Skeletal muscle tissue (tissue), 4 donors: ENCODE measurements around the gene DYNC1LI2. TPM values are rescaled to one million over a fixed set of nuclear protein-coding genes. Genes with fewer than 3 reads are reported as not detected.

Source experiments
- H3K27ac ChIP-seq: one replicate; pipeline ENCODE4 v1.7.0; 2013; ENCODE audit warnings: mild to moderate bottlenecking, low read depth, low read length, inconsistent platforms
- H3K27me3 ChIP-seq, 3 donors: one replicate each; pipeline ENCODE4 v1.7.0; 2013; ENCODE audit warnings: low read length in 3 of 3; ENCODE audit not compliant: control insufficient read depth in 3 of 3, insufficient read depth in 3 of 3
- H3K36me3 ChIP-seq, 3 donors: one replicate each; pipeline ENCODE4 v1.7.0; 2013; ENCODE audit warnings: low read length in 3 of 3; ENCODE audit not compliant: control insufficient read depth in 3 of 3, insufficient read depth in 3 of 3
- H3K4me1 ChIP-seq, 3 donors: one replicate each; pipeline ENCODE4 v1.7.0; 2013; ENCODE audit warnings: low read length in 3 of 3, mild to moderate bottlenecking in 3 of 3; ENCODE audit not compliant: control insufficient read depth in 3 of 3, insufficient read depth in 3 of 3
- H3K4me3 ChIP-seq, 3 donors: one replicate each; pipeline ENCODE4 v1.7.0; 2013; ENCODE audit warnings: low read length in 3 of 3
- H3K9ac ChIP-seq, 3 donors: one replicate each; pipeline ENCODE4 v1.7.0; 2013; ENCODE audit warnings: low read length in 3 of 3, mild to moderate bottlenecking in 3 of 3, moderate library complexity in 2 of 3, low read depth in 1 of 3
- H3K9me3 ChIP-seq, 3 donors: one replicate each; pipeline ENCODE4 v1.7.0; 2013; ENCODE audit warnings: low read length in 3 of 3; ENCODE audit not compliant: control insufficient read depth in 3 of 3
- total RNA-seq: library from RNA; depleted of rRNA; stranded (reverse); fragments of >200 nt; gene quantifications from one replicate; pipeline ENCODE4 v1.2.3, GENCODE V29; 2014
- donor health status: Osteomylitis.

Gene DYNC1LI2
- total RNA-seq, 1 donor from 2014 or later, result 70.5 TPM

GRCh38 chr16:66676599-66676998 lies 74.8 kb downstream of the DYNC1LI2 start:
- no peak overlapping the region for H3K27ac ChIP-seq
- no peak overlapping the region for H3K9ac ChIP-seq
- peaks cover 0 to 9% (median 0%) of the 10 kb centered on the region in 3 donors for H3K4me1 ChIP-seq
- no peak overlapping the region for H3K4me3 ChIP-seq
- H3K27me3 ChIP-seq, result no peaks in the 10 kb centered on the region
- peaks cover 0 to 2% (median 0%) of the 10 kb centered on the region in 3 donors for H3K36me3 ChIP-seq
- H3K9me3 ChIP-seq, result no peaks in the 10 kb centered on the region

DNA sequence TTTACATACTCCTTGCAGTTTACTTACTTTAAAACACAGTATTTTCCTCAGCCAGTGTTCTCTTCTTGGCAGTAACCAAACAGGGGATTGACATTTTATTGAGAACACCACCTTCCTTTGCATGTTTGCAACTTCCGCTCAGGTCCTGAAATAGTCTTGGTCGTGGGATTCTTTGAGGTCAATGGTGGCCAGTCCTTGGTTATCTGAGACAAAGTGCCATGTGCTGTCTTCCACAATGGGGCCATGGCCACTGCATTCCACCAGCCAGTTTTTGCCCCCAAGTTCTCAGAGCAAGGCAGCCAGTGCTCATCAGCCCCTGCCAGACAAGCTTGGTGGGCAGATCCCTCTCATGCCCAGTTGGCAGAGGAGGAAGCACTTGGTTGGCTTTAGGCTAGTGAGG lies 77.7 kb downstream of the DYNC1LI2 start:
- peaks cover 0 to 9% (median 0%) of the 10 kb centered on the region in 3 donors for H3K4me1 ChIP-seq
- no peak overlapping the region for H3K4me3 ChIP-seq
- H3K27ac ChIP-seq, result no peak overlapping the region
- H3K9ac ChIP-seq, result no peak overlapping the region
- peaks cover 0 to 2% (median 0%) of the 10 kb centered on the region in 3 donors for H3K36me3 ChIP-seq
- H3K9me3 ChIP-seq, result no peaks in the 10 kb centered on the region
- H3K27me3 ChIP-seq, result no peaks in the 10 kb centered on the region

Other genes with a start within 250 kb of the DYNC1LI2 start
- 11.5 TPM for gene TK2, start 201.5 kb downstream of the DYNC1LI2 start, total RNA-seq
- 34.4 TPM for gene CKLF, start 199.0 kb downstream of the DYNC1LI2 start, total RNA-seq
- gene CMTM1, start 185.2 kb downstream of the DYNC1LI2 start, total RNA-seq, result not detected
- gene CMTM2, start 172.1 kb downstream of the DYNC1LI2 start, total RNA-seq, result not detected
- gene CMTM3, start 146.9 kb downstream of the DYNC1LI2 start, total RNA-seq, result 23.0 TPM
- 10.4 TPM for gene CMTM4, start 54.9 kb downstream of the DYNC1LI2 start, total RNA-seq
- not detected for gene TERB1, start 50.0 kb upstream of the DYNC1LI2 start, total RNA-seq
- gene NAE1, start 79.4 kb upstream of the DYNC1LI2 start, total RNA-seq, result 32.9 TPM
- not detected for gene CA7, start 92.8 kb upstream of the DYNC1LI2 start, total RNA-seq
- gene PDP2, start 128.9 kb upstream of the DYNC1LI2 start, total RNA-seq, result 2.6 TPM
- gene CDH16, start 167.3 kb upstream of the DYNC1LI2 start, total RNA-seq, result not detected
- 19.3 TPM for gene RRAD, start 173.9 kb upstream of the DYNC1LI2 start, total RNA-seq
- 95.0 TPM for gene CIAO2B, start 182.8 kb upstream of the DYNC1LI2 start, total RNA-seq
- gene CES2, start 183.9 kb upstream of the DYNC1LI2 start, total RNA-seq, result 15.7 TPM
- 0.52 TPM for gene CES3, start 209.7 kb upstream of the DYNC1LI2 start, total RNA-seq
- 1.0 TPM for gene CES4A, start 237.0 kb upstream of the DYNC1LI2 start, total RNA-seq